Measurements from ENCODE around the gene OR1F1. TPM values are rescaled to one million over a fixed set of nuclear protein-coding genes. Genes with fewer than 3 reads are reported as not detected.
A peak's percentile ranks its signal among the peaks of the same experiment; 100 is the strongest.

Gene OR1F1
- total RNA-seq, 1 experiment from 2014 or later: 0.26 TPM

DNA sequence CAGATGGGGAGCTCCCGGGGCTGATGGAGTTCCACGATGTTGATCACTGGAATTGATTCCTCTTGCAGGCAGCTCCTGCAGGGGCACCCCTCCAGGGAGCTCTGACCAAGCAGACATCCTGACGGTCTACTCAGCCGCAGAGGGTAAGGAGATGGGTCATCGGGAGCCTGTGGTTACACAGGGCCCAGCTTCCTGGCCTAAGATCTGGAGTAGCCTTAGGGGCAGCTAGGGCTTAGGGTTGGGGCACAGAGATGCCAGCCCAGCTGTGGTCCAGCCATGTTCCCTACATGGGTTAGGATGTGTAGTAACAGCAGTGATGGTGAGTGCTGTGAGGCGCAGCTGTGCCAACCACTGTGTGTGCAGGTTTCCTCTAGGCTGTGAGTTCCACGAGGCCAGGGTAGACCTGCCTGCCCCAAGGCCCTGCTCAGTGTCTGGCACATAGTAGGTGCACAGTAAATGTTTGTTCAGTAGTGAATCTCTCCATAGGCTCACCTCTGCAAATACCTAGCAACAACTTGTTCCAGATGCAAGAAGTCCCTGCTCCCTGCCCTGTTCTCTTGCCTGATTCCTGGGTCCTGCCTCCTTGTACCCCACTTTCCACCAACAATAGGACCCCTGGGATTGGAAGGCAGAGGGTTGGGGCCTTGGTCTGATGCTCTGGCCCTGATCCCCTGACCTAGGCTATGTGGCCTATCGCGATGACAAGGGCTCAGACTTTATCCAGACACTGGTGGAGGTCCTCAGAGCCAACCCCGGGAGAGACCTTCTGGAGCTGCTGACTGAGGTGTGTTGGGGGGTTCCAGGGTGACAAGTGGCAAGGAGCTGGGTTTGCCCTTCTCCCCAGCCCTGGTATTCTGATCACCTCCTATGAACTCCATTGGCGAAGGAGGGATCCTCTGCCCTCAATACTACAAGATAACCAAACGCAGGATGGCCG is 39.5 kb upstream of the OR1F1 start:
- ChIA-PET POLR2A (interaction anchor here (0.5 to 0.9 kb wide), 4 partner anchors 11 to 114 kb away, joined by 3 to 10 read pairs (median 4); partner anchors contain the start of gene ZNF213), CTCF (interaction anchor here (0.8 to 0.9 kb wide), 3 partner anchors 8 to 19 kb away, joined by 3 to 7 read pairs (median 4); partner anchors contain the start of gene ZNF213)
- no peaks in the 10 kb centered on the region for H3K9me3 ChIP-seq (ENCODE audit: control insufficient read depth, insufficient read depth, low read depth, low read length)
- TF ChIP-seq, protein P1, sequence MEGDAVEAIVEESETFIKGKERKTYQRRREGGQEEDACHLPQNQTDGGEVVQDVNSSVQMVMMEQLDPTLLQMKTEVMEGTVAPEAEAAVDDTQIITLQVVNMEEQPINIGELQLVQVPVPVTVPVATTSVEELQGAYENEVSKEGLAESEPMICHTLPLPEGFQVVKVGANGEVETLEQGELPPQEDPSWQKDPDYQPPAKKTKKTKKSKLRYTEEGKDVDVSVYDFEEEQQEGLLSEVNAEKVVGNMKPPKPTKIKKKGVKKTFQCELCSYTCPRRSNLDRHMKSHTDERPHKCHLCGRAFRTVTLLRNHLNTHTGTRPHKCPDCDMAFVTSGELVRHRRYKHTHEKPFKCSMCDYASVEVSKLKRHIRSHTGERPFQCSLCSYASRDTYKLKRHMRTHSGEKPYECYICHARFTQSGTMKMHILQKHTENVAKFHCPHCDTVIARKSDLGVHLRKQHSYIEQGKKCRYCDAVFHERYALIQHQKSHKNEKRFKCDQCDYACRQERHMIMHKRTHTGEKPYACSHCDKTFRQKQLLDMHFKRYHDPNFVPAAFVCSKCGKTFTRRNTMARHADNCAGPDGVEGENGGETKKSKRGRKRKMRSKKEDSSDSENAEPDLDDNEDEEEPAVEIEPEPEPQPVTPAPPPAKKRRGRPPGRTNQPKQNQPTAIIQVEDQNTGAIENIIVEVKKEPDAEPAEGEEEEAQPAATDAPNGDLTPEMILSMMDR (IDR thresholded peaks at IDR 0.05): no peak
- TF ChIP-seq POLR2AphosphoS5 (IDR thresholded peaks at IDR 0.05; ENCODE audit: low read depth, low read length) (no peak), SIN3A (IDR thresholded peaks at IDR 0.05; ENCODE audit: borderline replicate concordance, insufficient read depth, low read depth, low read length) (no peak), TCF7L2 (IDR thresholded peaks at IDR 0.05; ENCODE audit: low read depth, low read length) (no peak)
- TF ChIP-seq, protein P2, sequence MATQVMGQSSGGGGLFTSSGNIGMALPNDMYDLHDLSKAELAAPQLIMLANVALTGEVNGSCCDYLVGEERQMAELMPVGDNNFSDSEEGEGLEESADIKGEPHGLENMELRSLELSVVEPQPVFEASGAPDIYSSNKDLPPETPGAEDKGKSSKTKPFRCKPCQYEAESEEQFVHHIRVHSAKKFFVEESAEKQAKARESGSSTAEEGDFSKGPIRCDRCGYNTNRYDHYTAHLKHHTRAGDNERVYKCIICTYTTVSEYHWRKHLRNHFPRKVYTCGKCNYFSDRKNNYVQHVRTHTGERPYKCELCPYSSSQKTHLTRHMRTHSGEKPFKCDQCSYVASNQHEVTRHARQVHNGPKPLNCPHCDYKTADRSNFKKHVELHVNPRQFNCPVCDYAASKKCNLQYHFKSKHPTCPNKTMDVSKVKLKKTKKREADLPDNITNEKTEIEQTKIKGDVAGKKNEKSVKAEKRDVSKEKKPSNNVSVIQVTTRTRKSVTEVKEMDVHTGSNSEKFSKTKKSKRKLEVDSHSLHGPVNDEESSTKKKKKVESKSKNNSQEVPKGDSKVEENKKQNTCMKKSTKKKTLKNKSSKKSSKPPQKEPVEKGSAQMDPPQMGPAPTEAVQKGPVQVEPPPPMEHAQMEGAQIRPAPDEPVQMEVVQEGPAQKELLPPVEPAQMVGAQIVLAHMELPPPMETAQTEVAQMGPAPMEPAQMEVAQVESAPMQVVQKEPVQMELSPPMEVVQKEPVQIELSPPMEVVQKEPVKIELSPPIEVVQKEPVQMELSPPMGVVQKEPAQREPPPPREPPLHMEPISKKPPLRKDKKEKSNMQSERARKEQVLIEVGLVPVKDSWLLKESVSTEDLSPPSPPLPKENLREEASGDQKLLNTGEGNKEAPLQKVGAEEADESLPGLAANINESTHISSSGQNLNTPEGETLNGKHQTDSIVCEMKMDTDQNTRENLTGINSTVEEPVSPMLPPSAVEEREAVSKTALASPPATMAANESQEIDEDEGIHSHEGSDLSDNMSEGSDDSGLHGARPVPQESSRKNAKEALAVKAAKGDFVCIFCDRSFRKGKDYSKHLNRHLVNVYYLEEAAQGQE (IDR thresholded peaks at IDR 0.05; ENCODE audit: insufficient read depth in 1 of 2, low read depth in 2 of 2, low read length in 1 of 2): no peak
- BruUV-seq (replicated peaks): no TSS peak
- in situ Hi-C loops (cut with HindIII; ENCODE audit: low pct_unique_long_range_greater_than_20kb, low sequenced_read_pairs): no loop called here
- ATAC-seq (no peak), DNase-seq (ENCODE audit: low read depth, low spot score) (no peak)
- intact Hi-C loops (cut with micrococcal nuclease; ENCODE audit: unreplicated experiment): no loop called here
- no peak overlapping the region for H3K4me3 ChIP-seq (ENCODE audit: low read depth in 2 of 2, low read length in 2 of 2)
- H3K36me3 ChIP-seq (ENCODE audit: control insufficient read depth, insufficient read depth, low read length): peaks cover 2% of the 10 kb centered on the region; the same call in 1 of the 2 replicates
- no peak overlapping the region for H3K27ac ChIP-seq (ENCODE audit: low read length)
- no peaks in the 10 kb centered on the region for H3K27me3 ChIP-seq (ENCODE audit: control insufficient read depth, insufficient read depth, low read length)
- H3K4me1 ChIP-seq (ENCODE audit: control insufficient read depth, insufficient read depth, low read length): peaks cover 10% of the 10 kb centered on the region; the same call in 1 of the 2 replicates

DNA sequence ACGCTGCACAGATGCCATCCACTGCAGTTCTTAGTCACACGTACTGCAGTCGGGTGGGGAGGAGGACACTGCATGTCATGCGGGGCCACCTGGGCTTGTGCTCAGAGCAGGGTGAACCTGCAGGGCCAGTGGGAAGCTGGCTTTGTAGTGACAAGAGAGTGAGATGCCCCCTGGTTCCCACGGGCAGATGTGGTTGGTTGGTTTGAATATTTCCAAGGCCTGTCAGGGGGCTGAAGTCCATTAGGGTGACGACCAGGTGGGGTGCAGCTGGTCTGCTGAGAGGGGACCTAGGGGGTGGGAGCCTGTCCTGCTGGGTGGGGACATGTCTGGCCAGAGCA is 38.8 kb upstream of the OR1F1 start:
- in situ Hi-C loops (cut with HindIII; ENCODE audit: low pct_unique_long_range_greater_than_20kb, low sequenced_read_pairs): no loop called here
- intact Hi-C loops (cut with micrococcal nuclease; ENCODE audit: unreplicated experiment): no loop called here
- no peak for TF ChIP-seq TCF7L2 (IDR thresholded peaks at IDR 0.05; ENCODE audit: low read depth, low read length)
- TF ChIP-seq SIN3A (IDR thresholded peaks at IDR 0.05; ENCODE audit: borderline replicate concordance, insufficient read depth, low read depth, low read length): no peak
- TF ChIP-seq, protein P1 (IDR thresholded peaks at IDR 0.05): no peak
- TF ChIP-seq POLR2AphosphoS5 (IDR thresholded peaks at IDR 0.05; ENCODE audit: low read depth, low read length): no peak
- TF ChIP-seq, protein P2 (IDR thresholded peaks at IDR 0.05; ENCODE audit: insufficient read depth in 1 of 2, low read depth in 2 of 2, low read length in 1 of 2): no peak
- Histone ChIP-seq H3K9me3 (ENCODE audit: control insufficient read depth, insufficient read depth, low read depth, low read length) (no peaks in the 10 kb centered on the region), H3K4me3 (ENCODE audit: low read depth in 2 of 2, low read length in 2 of 2) (peak overlapping the region in 1 of 2 experiments; percentile 88; a peak in 2 of 4 replicates), H3K36me3 (ENCODE audit: control insufficient read depth, insufficient read depth, low read length) (peaks cover 2% of the 10 kb centered on the region; the same call in 1 of the 2 replicates), H3K27me3 (ENCODE audit: control insufficient read depth, insufficient read depth, low read length) (no peaks in the 10 kb centered on the region), H3K4me1 (ENCODE audit: control insufficient read depth, insufficient read depth, low read length) (peaks cover 10% of the 10 kb centered on the region; the same call in 1 of the 2 replicates), H3K27ac (ENCODE audit: low read length) (peak overlapping the region; percentile 88)
- DNase-seq (ENCODE audit: low read depth, low spot score) (no peak), ATAC-seq (no peak)
- CTCF ChIA-PET: interaction anchor here (0.8 to 0.9 kb wide), 2 partner anchors 14 kb away, joined by 3 read pairs; partner anchors contain the start of gene ZNF213
- no TSS peak for BruUV-seq (replicated peaks)
- POLR2A ChIA-PET: interaction anchor here (0.6 to 0.9 kb wide), 2 partner anchors 12 to 114 kb away, joined by 3 to 10 read pairs; no protein-coding TSS in a partner anchor

Data from Panc1 (cell line).